IMR-90 (cell line): ENCODE results near the gene SLC9A5. TPM values are rescaled to one million over a fixed set of nuclear protein-coding genes. Genes with fewer than 3 reads are reported as not detected.

Experiments
- ATAC-seq: fragments of 200-7000 bp; cut with Tn5 transposase; 2 replicates; pipeline ENCODE4 v1.9.1; 2020; ENCODE audit warnings: low read depth, mild to moderate bottlenecking, moderate library complexity
- BruUV-seq: library from RNA; stranded (reverse); fragments of 400-500 nt; replicated peaks from 2 replicates; lab custom pipeline; 2021; lab: Mats Ljungman, UMichigan
- CTCF ChIA-PET: fragments of 300-600 bp; formaldehyde crosslinking; extraction: SDS; loops from one replicate; lab custom pipeline; 2021; ENCODE audit warnings: antibody characterized with exemption; lab: Yijun Ruan, JAX
- POLR2A ChIA-PET: fragments of 300-600 bp; sonication (Branson Sonifier 250); formaldehyde crosslinking; loops from one replicate; lab custom pipeline; 2022; ENCODE audit warnings: antibody characterized with exemption; ENCODE audit not compliant: unreplicated experiment; lab: Charles Lee
- DNase-seq: peaks from one replicate; pipeline ENCODE4 v3.0.0; 2013
- H2AFZ ChIP-seq: replicated peaks from 2 replicates; pipeline ENCODE3; 2013; ENCODE audit warnings: low read length, mild to moderate bottlenecking; ENCODE audit not compliant: poor library complexity
- H2AK5ac ChIP-seq: 2 replicates; pipeline ENCODE4 v1.6.1; 2013; ENCODE audit warnings: low read depth, low read length, inconsistent platforms
- H2AK9ac ChIP-seq: replicated peaks from 2 replicates; pipeline ENCODE3; 2013; ENCODE audit warnings: mild to moderate bottlenecking, low read depth, low read length, moderate library complexity; ENCODE audit not compliant: poor library complexity
- H2BK120ac ChIP-seq: 2 replicates; pipeline ENCODE4 v1.6.1; 2013; ENCODE audit warnings: low read depth, low read length, inconsistent platforms
- H2BK15ac ChIP-seq: 3 replicates; pipeline ENCODE4 v1.6.1; 2013; ENCODE audit warnings: low read depth, low read length, inconsistent platforms
- H2BK20ac ChIP-seq: 2 replicates; pipeline ENCODE4 v1.6.1; 2013; ENCODE audit warnings: low read depth, mild to moderate bottlenecking, inconsistent platforms, low read length, moderate library complexity
- H2BK5ac ChIP-seq: 2 replicates; pipeline ENCODE4 v1.6.1; 2013; ENCODE audit warnings: mild to moderate bottlenecking, low read depth, low read length, inconsistent platforms; ENCODE audit not compliant: poor library complexity, severe bottlenecking
- H3K14ac ChIP-seq: replicated peaks from 2 replicates; pipeline ENCODE4 v1.6.1; 2013; ENCODE audit warnings: low read depth, low read length, inconsistent platforms
- H3K18ac ChIP-seq: 2 replicates; pipeline ENCODE4 v1.6.1; 2013; ENCODE audit warnings: low read depth, low read length, control low read depth
- H3K23ac ChIP-seq: 2 replicates; pipeline ENCODE4 v1.6.1; 2013; ENCODE audit warnings: low read depth, low read length, inconsistent platforms
- H3K27ac ChIP-seq: 2 replicates; pipeline ENCODE4 v1.5.1; 2013; ENCODE audit warnings: mild to moderate bottlenecking, control low read depth, low read length; ENCODE audit not compliant: insufficient read depth
- H3K27me3 ChIP-seq: 2 replicates; pipeline ENCODE4 v1.6.1; 2013; ENCODE audit warnings: low read length; ENCODE audit not compliant: control insufficient read depth, insufficient read depth
- H3K36me3 ChIP-seq: 2 replicates; pipeline ENCODE4 v1.6.1; 2013; ENCODE audit warnings: low read length, mixed read lengths; ENCODE audit not compliant: control insufficient read depth, insufficient read depth
- H3K4ac ChIP-seq: 2 replicates; pipeline ENCODE4 v1.6.1; 2013; ENCODE audit warnings: low read depth, low read length, inconsistent platforms
- H3K4me1 ChIP-seq: 2 replicates; pipeline ENCODE4 v1.6.1; 2013; ENCODE audit warnings: low read length, mixed read lengths; ENCODE audit not compliant: control insufficient read depth, insufficient read depth
- H3K4me2 ChIP-seq: 2 replicates; pipeline ENCODE4 v1.6.1; 2013; ENCODE audit warnings: low read depth, mild to moderate bottlenecking, control low read depth, low read length, moderate library complexity
- H3K4me3 ChIP-seq: 2 replicates; pipeline ENCODE4 v1.5.1; 2013; ENCODE audit warnings: low read depth, mild to moderate bottlenecking, control low read depth, low read length, moderate library complexity; ENCODE audit not compliant: insufficient read depth
- H3K56ac ChIP-seq: 2 replicates; pipeline ENCODE4 v1.6.1; 2013; ENCODE audit warnings: low read length, inconsistent platforms; ENCODE audit not compliant: insufficient read depth; ENCODE audit errors: extremely low read depth
- H3K79me1 ChIP-seq, 2 experiments: 2 replicates each; pipeline ENCODE4 v1.6.1; 2013; ENCODE audit warnings: low read length in 2 of 2, inconsistent platforms in 1 of 2, low read depth in 1 of 2
- H3K9ac ChIP-seq: 2 replicates; pipeline ENCODE4 v1.6.1; 2013; ENCODE audit warnings: low read depth, low read length, control low read depth
- H3K9me1 ChIP-seq: 2 replicates; pipeline ENCODE4 v1.6.1; 2013; ENCODE audit warnings: low read length, inconsistent platforms; ENCODE audit not compliant: insufficient read depth
- H3K9me3 ChIP-seq: 2 replicates; pipeline ENCODE4 v1.6.1; 2013; ENCODE audit warnings: low read length; ENCODE audit not compliant: control insufficient read depth, insufficient read depth
- H4K20me1 ChIP-seq: 2 replicates; pipeline ENCODE4 v1.6.1; 2013; ENCODE audit warnings: low read length, inconsistent platforms; ENCODE audit not compliant: insufficient read depth
- H4K5ac ChIP-seq: 2 replicates; pipeline ENCODE4 v1.6.1; 2013; ENCODE audit warnings: mild to moderate bottlenecking, low read depth, low read length, control low read depth
- H4K8ac ChIP-seq, 2 experiments: 2 replicates each; pipeline ENCODE4 v1.6.1; 2013; ENCODE audit warnings: low read depth in 2 of 2, low read length in 2 of 2, control low read depth in 1 of 2, inconsistent platforms in 1 of 2
- H4K91ac ChIP-seq: 2 replicates; pipeline ENCODE4 v1.6.1; 2013; ENCODE audit warnings: low read depth, low read length, inconsistent platforms; ENCODE audit not compliant: insufficient read depth
- BHLHE40 ChIP-seq: fragments of 150-350 bp; IDR thresholded peaks from 2 replicates; pipeline ENCODE4 v1.6.1; 2016; ENCODE audit warnings: mild to moderate bottlenecking, low read depth, low read length
- CEBPB ChIP-seq: IDR thresholded peaks from 2 replicates; pipeline ENCODE4 v1.6.1; 2012; ENCODE audit warnings: low read depth, low read length, improper control_type of control experiment
- CHD1 ChIP-seq: IDR thresholded peaks from 2 replicates; pipeline ENCODE4 v1.6.1; 2012; ENCODE audit warnings: low read depth, low read length, improper control_type of control experiment
- FOS ChIP-seq: fragments of 150-350 bp; IDR thresholded peaks from 2 replicates; pipeline ENCODE4 v1.6.1; 2016; ENCODE audit warnings: low read depth, low read length
- MAFK ChIP-seq: IDR thresholded peaks from 2 replicates; pipeline ENCODE4 v1.6.1; 2012; ENCODE audit warnings: low read depth, low read length, improper control_type of control experiment
- MAZ ChIP-seq: IDR thresholded peaks from 2 replicates; pipeline ENCODE4 v1.6.1; 2012; ENCODE audit warnings: low read depth, mild to moderate bottlenecking, low read length, improper control_type of control experiment, moderate library complexity, borderline replicate concordance
- POLR2A ChIP-seq: IDR thresholded peaks from 2 replicates; pipeline ENCODE4 v1.6.1; 2012; ENCODE audit warnings: mild to moderate bottlenecking, low read depth, low read length
- RCOR1 ChIP-seq: IDR thresholded peaks from 2 replicates; pipeline ENCODE4 v1.6.1; 2012; ENCODE audit warnings: mild to moderate bottlenecking, low read length, improper control_type of control experiment; ENCODE audit not compliant: insufficient replicate concordance
- RFX5 ChIP-seq: IDR thresholded peaks from 2 replicates; pipeline ENCODE4 v1.8.0; 2012; ENCODE audit warnings: low read depth, mild to moderate bottlenecking, low read length, moderate library complexity
- SMC3 ChIP-seq: fragments of 150-350 bp; IDR thresholded peaks from 2 replicates; pipeline ENCODE4 v1.6.1; 2016; ENCODE audit warnings: low read depth, mild to moderate bottlenecking, antibody characterized with exemption, low read length, moderate library complexity
- WGBS, 2 experiments: methylation state at CpG; one replicate each; pipeline versions ENCODE4 v1.1.5 to v1.1.7; 2013; ENCODE audit warnings: missing lambda C conversion rate in 2 of 2; ENCODE audit not compliant: insufficient read length in 1 of 2; ENCODE audit errors: extremely low coverage in 2 of 2; 5-methylcytosine and 5-hydroxymethylcytosine counted together
- dilution Hi-C: fragments of 300-500 bp; cut with HindIII; formaldehyde crosslinking; loops from one replicate; pipeline ENCODE4 v1.14.3; 2018; ENCODE audit warnings: low sequenced_read_pairs; ENCODE audit not compliant: unreplicated experiment
- in situ Hi-C: fragments of 300-500 bp; cut with MboI; formaldehyde crosslinking; loops from 3 replicates; pipeline ENCODE4 v1.14.3; 2019; ENCODE audit warnings: low sequenced_read_pairs, inconsistent platforms, mixed read lengths
- intact Hi-C: fragments of 100-400 bp; cut with micrococcal nuclease; formaldehyde crosslinking; loops from 2 replicates; pipeline ENCODE4 v1.10.0; 2022
- polyA plus RNA-seq, 3 experiments: library from polyadenylated mRNA; depleted of rRNA; stranded (reverse); fragments of >200 nt; gene quantifications; 2 replicates each; pipeline ENCODE4 v1.2.3, GENCODE V29; 2012; ENCODE audit warnings: low replicate concordance in 1 of 3
- total RNA-seq: library from RNA; depleted of rRNA; stranded (reverse); fragments of >200 nt; gene quantifications from 2 replicates; pipeline ENCODE4 v1.2.3, GENCODE V29; 2012
- TF ChIP-seq, protein P1 (sequence below): conservative IDR thresholded peaks from 2 replicates; pipeline ENCODE4 v1.5.1; 2012; ENCODE audit warnings: mild to moderate bottlenecking, low read depth, low read length, improper control_type of control experiment

Gene SLC9A5
- total and polyA plus RNA-seq, 2 of the 4 experiments (the other 2 are of a cell fraction), result 1.8 to 5.7 TPM

- 88% methylated on average over 2 of the region's 4 CpGs; no CpG with 5 or more reads in 1 of the 2 experiments for whole genome bisulfite sequencing, 2 experiments
Observed at GRCh38 chr16:67257486-67258160, 8.8 kb downstream of the SLC9A5 start.

More at GRCh38 chr16:67257486-67258160, 8.8 kb downstream of the SLC9A5 start:
- peaks cover 18% of the 10 kb centered on the region for H3K36me3 ChIP-seq
- no peak overlapping the region for H3K9ac ChIP-seq
- no peak overlapping the region for H3K14ac ChIP-seq
- no peak overlapping the region for H3K27ac ChIP-seq
- H4K5ac ChIP-seq, result no peak overlapping the region
- H3K4me2 ChIP-seq, result no peak overlapping the region
- no TSS peak for BruUV-seq
- dilution Hi-C loops (no loop called here), intact Hi-C loops (no loop called here), in situ Hi-C loops (loop anchor here (10.0 kb wide), 1 partner anchor 197 kb away; no protein-coding TSS in a partner anchor)
- H2BK15ac ChIP-seq, result no peak overlapping the region
- H3K9me3 ChIP-seq, result no peaks in the 10 kb centered on the region
- no peak overlapping the region for H2BK20ac ChIP-seq
- ChIA-PET CTCF (no interaction called here), POLR2A (no interaction called here)
- H3K18ac ChIP-seq, result no peak overlapping the region
- H3K4me1 ChIP-seq, result peaks cover 2% of the 10 kb centered on the region; the same call in 1 of the 2 replicates
- no peaks in the 10 kb centered on the region for H3K27me3 ChIP-seq
- H2BK120ac ChIP-seq, result no peak overlapping the region
- H3K9me1 ChIP-seq, result no peaks in the 10 kb centered on the region
- H2AK9ac ChIP-seq, result no peak overlapping the region
- no peak overlapping the region for H3K4ac ChIP-seq
- no peak overlapping the region for H4K8ac ChIP-seq
- TF ChIP-seq SMC3 (no peak), MAFK (no peak), RFX5 (no peak), RCOR1 (no peak), FOS (no peak), POLR2A (no peak), CEBPB (no peak), CHD1 (no peak), MAZ (no peak), BHLHE40 (no peak)
- TF ChIP-seq, protein P1, sequence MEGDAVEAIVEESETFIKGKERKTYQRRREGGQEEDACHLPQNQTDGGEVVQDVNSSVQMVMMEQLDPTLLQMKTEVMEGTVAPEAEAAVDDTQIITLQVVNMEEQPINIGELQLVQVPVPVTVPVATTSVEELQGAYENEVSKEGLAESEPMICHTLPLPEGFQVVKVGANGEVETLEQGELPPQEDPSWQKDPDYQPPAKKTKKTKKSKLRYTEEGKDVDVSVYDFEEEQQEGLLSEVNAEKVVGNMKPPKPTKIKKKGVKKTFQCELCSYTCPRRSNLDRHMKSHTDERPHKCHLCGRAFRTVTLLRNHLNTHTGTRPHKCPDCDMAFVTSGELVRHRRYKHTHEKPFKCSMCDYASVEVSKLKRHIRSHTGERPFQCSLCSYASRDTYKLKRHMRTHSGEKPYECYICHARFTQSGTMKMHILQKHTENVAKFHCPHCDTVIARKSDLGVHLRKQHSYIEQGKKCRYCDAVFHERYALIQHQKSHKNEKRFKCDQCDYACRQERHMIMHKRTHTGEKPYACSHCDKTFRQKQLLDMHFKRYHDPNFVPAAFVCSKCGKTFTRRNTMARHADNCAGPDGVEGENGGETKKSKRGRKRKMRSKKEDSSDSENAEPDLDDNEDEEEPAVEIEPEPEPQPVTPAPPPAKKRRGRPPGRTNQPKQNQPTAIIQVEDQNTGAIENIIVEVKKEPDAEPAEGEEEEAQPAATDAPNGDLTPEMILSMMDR, result no peak
- H3K4me3 ChIP-seq, result no peak overlapping the region
- no peak overlapping the region for H3K56ac ChIP-seq
- no peak overlapping the region for H3K23ac ChIP-seq
- H2AK5ac ChIP-seq, result no peak overlapping the region
- H4K20me1 ChIP-seq, result no peaks in the 10 kb centered on the region
- no peak overlapping the region for H4K91ac ChIP-seq
- no peak for DNase-seq
- no peak overlapping the region for H2BK5ac ChIP-seq
- H3K79me1 ChIP-seq, result no peaks in the 10 kb centered on the region
- no peak overlapping the region for H2AFZ ChIP-seq
- no peak for ATAC-seq
